ENCODE measurements around the gene PLB1. TPM values are rescaled to one million over a fixed set of nuclear protein-coding genes. Genes with fewer than 3 reads are reported as not detected.
A peak's percentile ranks its signal among the peaks of the same experiment; 100 is the strongest.

Gene PLB1
- total and polyA plus RNA-seq, 9 of the 15 experiments (the other 6 are each of a cell fraction or from before 2014, with no cell fraction given) = 0.01 to 0.09 (median 0.07) TPM; not detected in 2

DNA sequence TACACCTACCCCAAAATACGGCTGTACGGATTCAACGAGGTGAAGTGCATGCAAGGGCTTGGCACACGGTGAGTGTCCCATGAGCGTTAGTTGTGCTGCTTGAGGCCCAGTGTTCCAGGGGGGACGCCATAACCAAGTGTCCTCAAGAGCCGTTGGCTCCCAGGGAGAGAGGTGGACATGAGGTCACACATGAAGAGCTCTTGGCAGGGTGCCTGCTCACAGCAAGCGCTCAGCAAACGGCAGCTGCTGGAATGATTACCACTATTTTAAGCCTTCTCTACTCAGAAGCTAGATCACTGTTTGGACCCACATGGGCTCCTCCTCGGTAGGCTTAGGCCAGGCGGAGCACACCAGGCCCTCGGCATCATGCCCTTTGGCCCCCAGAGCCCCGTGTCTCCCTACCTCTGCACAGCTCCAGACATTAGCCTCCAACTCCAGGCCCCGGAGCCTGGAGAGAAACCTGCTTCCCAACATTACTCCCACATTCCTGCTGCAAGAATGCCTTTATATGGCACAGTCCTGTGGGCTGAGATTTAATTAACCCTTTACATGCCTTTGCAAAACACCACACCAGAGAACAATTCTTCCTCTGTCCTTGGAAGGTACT lies 187.3 kb downstream of the PLB1 start (continued):
- TF ChIP-seq, protein P1, sequence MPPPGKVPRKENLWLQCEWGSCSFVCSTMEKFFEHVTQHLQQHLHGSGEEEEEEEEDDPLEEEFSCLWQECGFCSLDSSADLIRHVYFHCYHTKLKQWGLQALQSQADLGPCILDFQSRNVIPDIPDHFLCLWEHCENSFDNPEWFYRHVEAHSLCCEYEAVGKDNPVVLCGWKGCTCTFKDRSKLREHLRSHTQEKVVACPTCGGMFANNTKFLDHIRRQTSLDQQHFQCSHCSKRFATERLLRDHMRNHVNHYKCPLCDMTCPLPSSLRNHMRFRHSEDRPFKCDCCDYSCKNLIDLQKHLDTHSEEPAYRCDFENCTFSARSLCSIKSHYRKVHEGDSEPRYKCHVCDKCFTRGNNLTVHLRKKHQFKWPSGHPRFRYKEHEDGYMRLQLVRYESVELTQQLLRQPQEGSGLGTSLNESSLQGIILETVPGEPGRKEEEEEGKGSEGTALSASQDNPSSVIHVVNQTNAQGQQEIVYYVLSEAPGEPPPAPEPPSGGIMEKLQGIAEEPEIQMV (tag; conservative IDR thresholded peaks at IDR 0.05; ENCODE audit: low read depth) = 0 out of 2 replicates have a peak, but pooled peaks have one; percentile 11
- TF ChIP-seq, protein P2, sequence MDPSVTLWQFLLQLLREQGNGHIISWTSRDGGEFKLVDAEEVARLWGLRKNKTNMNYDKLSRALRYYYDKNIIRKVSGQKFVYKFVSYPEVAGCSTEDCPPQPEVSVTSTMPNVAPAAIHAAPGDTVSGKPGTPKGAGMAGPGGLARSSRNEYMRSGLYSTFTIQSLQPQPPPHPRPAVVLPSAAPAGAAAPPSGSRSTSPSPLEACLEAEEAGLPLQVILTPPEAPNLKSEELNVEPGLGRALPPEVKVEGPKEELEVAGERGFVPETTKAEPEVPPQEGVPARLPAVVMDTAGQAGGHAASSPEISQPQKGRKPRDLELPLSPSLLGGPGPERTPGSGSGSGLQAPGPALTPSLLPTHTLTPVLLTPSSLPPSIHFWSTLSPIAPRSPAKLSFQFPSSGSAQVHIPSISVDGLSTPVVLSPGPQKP (CRISPR knock-in tag; IDR thresholded peaks at IDR 0.05) = no peak
- TF ChIP-seq KAT8 (IDR thresholded peaks at IDR 0.05; ENCODE audit: low read depth) (no peak), SRF (CRISPR knock-in tag; IDR thresholded peaks at IDR 0.05) (peak in 1 of 2 experiments; percentile 59; a peak in 1 of 4 replicates), C11orf30 (IDR thresholded peaks at IDR 0.05; ENCODE audit: low read depth) (no peak), MTA3 (IDR thresholded peaks at IDR 0.05; ENCODE audit: borderline replicate concordance) (no peak; the same call in 1 of the 2 replicates), ZNF23 (CRISPR knock-in tag; IDR thresholded peaks at IDR 0.05) (no peak), TSC22D4 (tag; IDR thresholded peaks at IDR 0.05) (no peak), ZNF184 (CRISPR knock-in tag; IDR thresholded peaks at IDR 0.05) (no peak), CHD1 (IDR thresholded peaks at IDR 0.05; ENCODE audit: low read length) (no peak), GABPB1 (CRISPR knock-in tag; IDR thresholded peaks at IDR 0.05) (no peak)
- TF ChIP-seq, protein P3, sequence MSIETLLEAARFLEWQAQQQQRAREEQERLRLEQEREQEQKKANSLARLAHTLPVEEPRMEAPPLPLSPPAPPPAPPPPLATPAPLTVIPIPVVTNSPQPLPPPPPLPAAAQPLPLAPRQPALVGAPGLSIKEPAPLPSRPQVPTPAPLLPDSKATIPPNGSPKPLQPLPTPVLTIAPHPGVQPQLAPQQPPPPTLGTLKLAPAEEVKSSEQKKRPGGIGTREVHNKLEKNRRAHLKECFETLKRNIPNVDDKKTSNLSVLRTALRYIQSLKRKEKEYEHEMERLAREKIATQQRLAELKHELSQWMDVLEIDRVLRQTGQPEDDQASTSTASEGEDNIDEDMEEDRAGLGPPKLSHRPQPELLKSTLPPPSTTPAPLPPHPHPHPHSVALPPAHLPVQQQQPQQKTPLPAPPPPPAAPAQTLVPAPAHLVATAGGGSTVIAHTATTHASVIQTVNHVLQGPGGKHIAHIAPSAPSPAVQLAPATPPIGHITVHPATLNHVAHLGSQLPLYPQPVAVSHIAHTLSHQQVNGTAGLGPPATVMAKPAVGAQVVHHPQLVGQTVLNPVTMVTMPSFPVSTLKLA (conservative IDR thresholded peaks at IDR 0.05) = 0 out of 4 replicates have a peak, but pooled peaks of 1 of the 2 experiments have one; percentile 30
- TF ChIP-seq, protein P4, sequence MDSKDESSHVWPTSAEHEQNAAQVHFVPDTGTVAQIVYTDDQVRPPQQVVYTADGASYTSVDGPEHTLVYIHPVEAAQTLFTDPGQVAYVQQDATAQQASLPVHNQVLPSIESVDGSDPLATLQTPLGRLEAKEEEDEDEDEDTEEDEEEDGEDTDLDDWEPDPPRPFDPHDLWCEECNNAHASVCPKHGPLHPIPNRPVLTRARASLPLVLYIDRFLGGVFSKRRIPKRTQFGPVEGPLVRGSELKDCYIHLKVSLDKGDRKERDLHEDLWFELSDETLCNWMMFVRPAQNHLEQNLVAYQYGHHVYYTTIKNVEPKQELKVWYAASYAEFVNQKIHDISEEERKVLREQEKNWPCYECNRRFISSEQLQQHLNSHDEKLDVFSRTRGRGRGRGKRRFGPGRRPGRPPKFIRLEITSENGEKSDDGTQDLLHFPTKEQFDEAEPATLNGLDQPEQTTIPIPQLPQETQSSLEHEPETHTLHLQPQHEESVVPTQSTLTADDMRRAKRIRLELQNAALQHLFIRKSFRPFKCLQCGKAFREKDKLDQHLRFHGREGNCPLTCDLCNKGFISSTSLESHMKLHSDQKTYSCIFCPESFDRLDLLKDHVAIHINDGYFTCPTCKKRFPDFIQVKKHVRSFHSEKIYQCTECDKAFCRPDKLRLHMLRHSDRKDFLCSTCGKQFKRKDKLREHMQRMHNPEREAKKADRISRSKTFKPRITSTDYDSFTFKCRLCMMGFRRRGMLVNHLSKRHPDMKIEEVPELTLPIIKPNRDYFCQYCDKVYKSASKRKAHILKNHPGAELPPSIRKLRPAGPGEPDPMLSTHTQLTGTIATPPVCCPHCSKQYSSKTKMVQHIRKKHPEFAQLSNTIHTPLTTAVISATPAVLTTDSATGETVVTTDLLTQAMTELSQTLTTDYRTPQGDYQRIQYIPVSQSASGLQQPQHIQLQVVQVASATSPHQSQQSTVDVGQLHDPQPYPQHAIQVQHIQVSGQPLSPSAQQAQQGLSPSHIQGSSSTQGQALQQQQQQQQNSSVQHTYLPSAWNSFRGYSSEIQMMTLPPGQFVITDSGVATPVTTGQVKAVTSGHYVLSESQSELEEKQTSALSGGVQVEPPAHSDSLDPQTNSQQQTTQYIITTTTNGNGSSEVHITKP (IDR thresholded peaks at IDR 0.05; ENCODE audit: partially characterized antibody) = no peak

Data from K562 (cell line).